ENCODE measurements around the gene SPOPL.
"Not testable (repeated sequence)": the region's sequence is repeated elsewhere in the genome, so short reads cannot be mapped to it uniquely, and the experiment has no call there.

The SPOPL gene

GRCh38 chr2:138523673-138524042, 22.1 kb downstream of the SPOPL start:
- DNase-seq (ENCODE audit: low spot score), result not testable (repeated sequence)

- not testable (repeated sequence) for DNase-seq (ENCODE audit: low spot score)
Measured at GRCh38 chr2:138524353-138524752, 22.8 kb downstream of the SPOPL start.

- DNase-seq (ENCODE audit: low spot score), result no peak
Measured at GRCh38 chr2:138531913-138532312, 30.3 kb downstream of the SPOPL start.

- no peak for DNase-seq (ENCODE audit: low spot score)
Measured at GRCh38 chr2:138534791-138535190, 33.2 kb downstream of the SPOPL start.

- DNase-seq (ENCODE audit: low spot score), result no peak
Measured at GRCh38 chr2:138536302-138536701, 34.7 kb downstream of the SPOPL start.

GRCh38 chr2:138536740-138537139, 35.2 kb downstream of the SPOPL start:
- no peak for DNase-seq (ENCODE audit: low spot score)

GRCh38 chr2:138537170-138537915, 35.8 kb downstream of the SPOPL start:
- no peak for DNase-seq (ENCODE audit: low spot score)

- DNase-seq (ENCODE audit: low spot score), result not testable (repeated sequence)
Measured at GRCh38 chr2:138544206-138544605, 42.6 kb downstream of the SPOPL start.

- no peak for DNase-seq (ENCODE audit: low spot score)
Measured at GRCh38 chr2:138548796-138549195, 47.2 kb downstream of the SPOPL start.

- no peak for DNase-seq (ENCODE audit: low spot score)
Measured at GRCh38 chr2:138550172-138550571, 48.6 kb downstream of the SPOPL start.

- no peak for DNase-seq (ENCODE audit: low spot score)
Measured at GRCh38 chr2:138550670-138551287, 49.2 kb downstream of the SPOPL start.

- DNase-seq (ENCODE audit: low spot score), result no peak
Measured at GRCh38 chr2:138554123-138554522, 52.6 kb downstream of the SPOPL start.

GRCh38 chr2:138559641-138560040, 58.1 kb downstream of the SPOPL start:
- no peak for DNase-seq (ENCODE audit: low spot score)

- no peak for DNase-seq (ENCODE audit: low spot score)
Measured at GRCh38 chr2:138564586-138565229, 63.1 kb downstream of the SPOPL start.

GRCh38 chr2:138565230-138565598, 63.6 kb downstream of the SPOPL start:
- no peak for DNase-seq (ENCODE audit: low spot score)

GRCh38 chr2:138572318-138572717, 70.7 kb downstream of the SPOPL start:
- DNase-seq (ENCODE audit: low spot score), result no peak

- DNase-seq (ENCODE audit: low spot score), result no peak
Measured at GRCh38 chr2:138577066-138577465, 75.5 kb downstream of the SPOPL start.

GRCh38 chr2:138579556-138579955, 78.0 kb downstream of the SPOPL start:
- DNase-seq (ENCODE audit: low spot score), result no peak

- no peak for DNase-seq (ENCODE audit: low spot score)
Measured at GRCh38 chr2:138581909-138582308, 80.3 kb downstream of the SPOPL start.

- no peak for DNase-seq (ENCODE audit: low spot score)
Measured at GRCh38 chr2:138589663-138590062, 88.1 kb downstream of the SPOPL start.

GRCh38 chr2:138596403-138596802, 94.8 kb downstream of the SPOPL start:
- no peak for DNase-seq (ENCODE audit: low spot score)

- no peak for DNase-seq (ENCODE audit: low spot score)
Measured at GRCh38 chr2:138600732-138601457, 99.3 kb downstream of the SPOPL start.

Data from left forelimb (tissue), 1 donor.